OCI-M2 (cell line): ENCODE measurements around the gene DPH6.
"Not testable (repeated sequence)": the region's sequence is repeated elsewhere in the genome, so short reads cannot be mapped to it uniquely, and the experiment has no call there.

Experiments
- DNase-seq: peaks from one replicate; lab custom pipeline; 2025; ENCODE audit not compliant: unreplicated experiment; lab: John Stamatoyannopoulos, UW

Gene DPH6

GRCh38 chr15:35545824-35546510, at the start of gene DPH6:
TSS of gene DPH6 (minus strand) at chr15:35546165. CDS start at chr15:35546141, 24 bp downstream.
- peak; percentile 50 for DNase-seq

GRCh38 chr15:35595656-35596055, 49.7 kb upstream of the DPH6 start:
- DNase-seq = no peak

GRCh38 chr15:35591987-35592386, 46.0 kb upstream of the DPH6 start:
- not testable (repeated sequence) for DNase-seq

- no peak for DNase-seq
Measured at GRCh38 chr15:35583863-35584528, 38.0 kb upstream of the DPH6 start.

- DNase-seq = no peak
Measured at GRCh38 chr15:35580606-35581005, 34.6 kb upstream of the DPH6 start.

GRCh38 chr15:35567392-35567791, 21.4 kb upstream of the DPH6 start:
- no peak for DNase-seq

GRCh38 chr15:35566991-35567390, 21.0 kb upstream of the DPH6 start:
- DNase-seq = no peak

- no peak for DNase-seq
Measured at GRCh38 chr15:35565901-35566300, 19.9 kb upstream of the DPH6 start.

GRCh38 chr15:35562641-35563040, 16.7 kb upstream of the DPH6 start:
- DNase-seq = no peak

- DNase-seq = no peak
Measured at GRCh38 chr15:35561308-35561707, 15.3 kb upstream of the DPH6 start.

- no peak for DNase-seq
Measured at GRCh38 chr15:35560870-35561269, 14.9 kb upstream of the DPH6 start.

GRCh38 chr15:35560258-35560657, 14.3 kb upstream of the DPH6 start:
- DNase-seq = no peak

- no peak for DNase-seq
Measured at GRCh38 chr15:35559683-35560082, 13.7 kb upstream of the DPH6 start.

GRCh38 chr15:35557544-35557943, 11.6 kb upstream of the DPH6 start:
- DNase-seq = no peak

GRCh38 chr15:35557012-35557411, 11.0 kb upstream of the DPH6 start:
- DNase-seq = no peak

GRCh38 chr15:35555244-35555643, 9.3 kb upstream of the DPH6 start:
- no peak for DNase-seq

GRCh38 chr15:35550957-35551356, 5.0 kb upstream of the DPH6 start:
- DNase-seq = no peak

GRCh38 chr15:35549567-35549966, 3.6 kb upstream of the DPH6 start:
- no peak for DNase-seq

- DNase-seq = no peak
Measured at GRCh38 chr15:35548435-35548834, 2.5 kb upstream of the DPH6 start.

GRCh38 chr15:35547775-35548364, 1.9 kb upstream of the DPH6 start:
- DNase-seq = no peak

- DNase-seq = no peak
Measured at GRCh38 chr15:35546511-35547381, 781 bp upstream of the DPH6 start.
